ENCODE data around the gene PDE8B.
"Not testable (repeated sequence)": the region's sequence is repeated elsewhere in the genome, so short reads cannot be mapped to it uniquely, and the experiment has no call there.

PDE8B gene

GRCh38 chr5:77454123-77454522, 243.6 kb downstream of the PDE8B start:
- DNase-seq = no peak

- no peak for DNase-seq
These were observed 250.8 kb downstream of the PDE8B start for GRCh38 chr5:77461287-77461686.

- DNase-seq = no peak
These were observed 253.4 kb downstream of the PDE8B start for GRCh38 chr5:77463905-77464304.

- not testable (repeated sequence) for DNase-seq
These were observed 258.4 kb downstream of the PDE8B start for GRCh38 chr5:77468875-77469274.

- not testable (repeated sequence) for DNase-seq
These were observed 264.6 kb downstream of the PDE8B start for GRCh38 chr5:77475041-77475440.
